NOMO-1 treated with dmso at 0.1 percent for 144 hours (cell line): Measurements from ENCODE around the gene SNRNP200.
A peak's percentile ranks its signal among the peaks of the same experiment; 100 is the strongest.

ENCODE experiments used
- DNase-seq: peaks from one replicate; lab custom pipeline; 2025; ENCODE audit not compliant: unreplicated experiment; lab: John Stamatoyannopoulos, UW

The SNRNP200 gene

GRCh38 chr2:96305091-96305978 lies at the start of gene SNRNP200:
SNRNP200 (minus strand) TSS chr2:96305546; CDS start chr2:96305437, 109 bp downstream.
- peak; percentile 89 for DNase-seq

- DNase-seq = no peak
Measured at GRCh38 chr2:96354492-96354891, 49.1 kb upstream of the SNRNP200 start.

- DNase-seq = no peak
Measured at GRCh38 chr2:96353606-96354101, 48.3 kb upstream of the SNRNP200 start.

GRCh38 chr2:96353032-96353561 lies 47.8 kb upstream of the SNRNP200 start:
- no peak for DNase-seq

GRCh38 chr2:96347395-96347794 lies 42.0 kb upstream of the SNRNP200 start:
- DNase-seq = no peak

GRCh38 chr2:96345868-96346462 lies 40.6 kb upstream of the SNRNP200 start:
- DNase-seq = no peak

- no peak for DNase-seq
Measured at GRCh38 chr2:96345438-96345837, 40.1 kb upstream of the SNRNP200 start.

- no peak for DNase-seq
Measured at GRCh38 chr2:96344011-96344410, 38.7 kb upstream of the SNRNP200 start.

GRCh38 chr2:96342085-96342484 lies 36.7 kb upstream of the SNRNP200 start:
- DNase-seq = no peak

- DNase-seq = no peak
Measured at GRCh38 chr2:96341641-96342040, 36.3 kb upstream of the SNRNP200 start.

GRCh38 chr2:96340493-96341414 lies 35.4 kb upstream of the SNRNP200 start:
- DNase-seq = no peak

- no peak for DNase-seq
Measured at GRCh38 chr2:96336873-96337272, 31.5 kb upstream of the SNRNP200 start.

- DNase-seq = no peak
Measured at GRCh38 chr2:96336104-96336775, 30.9 kb upstream of the SNRNP200 start.

- no peak for DNase-seq
Measured at GRCh38 chr2:96333708-96334107, 28.4 kb upstream of the SNRNP200 start.

GRCh38 chr2:96330407-96330806 lies 25.1 kb upstream of the SNRNP200 start:
- DNase-seq = no peak

- DNase-seq = no peak
Measured at GRCh38 chr2:96329874-96330273, 24.5 kb upstream of the SNRNP200 start.

GRCh38 chr2:96329456-96329855 lies 24.1 kb upstream of the SNRNP200 start:
- no peak for DNase-seq

- no peak for DNase-seq
Measured at GRCh38 chr2:96326990-96327820, 21.9 kb upstream of the SNRNP200 start.

- no peak for DNase-seq
Measured at GRCh38 chr2:96326564-96326963, 21.2 kb upstream of the SNRNP200 start.

GRCh38 chr2:96325884-96326255 lies 20.5 kb upstream of the SNRNP200 start:
- DNase-seq = no peak
